HUES64 (cell line): ENCODE data around the gene PFDN2.

Experiments
- H3K27ac ChIP-seq: 2 replicates; pipeline ENCODE4 v1.7.0; 2013; ENCODE audit warnings: low read depth, low read length, inconsistent platforms
- H3K27me3 ChIP-seq: 2 replicates; pipeline ENCODE4 v1.6.1; 2013; ENCODE audit warnings: mild to moderate bottlenecking, low read length; ENCODE audit not compliant: insufficient read depth
- H3K36me3 ChIP-seq: 2 replicates; pipeline ENCODE4 v1.6.1; 2013; ENCODE audit warnings: mild to moderate bottlenecking, low read length; ENCODE audit not compliant: insufficient read depth
- H3K4me1 ChIP-seq: 2 replicates; pipeline ENCODE4 v1.6.1; 2013; ENCODE audit warnings: mild to moderate bottlenecking, low read length, moderate library complexity; ENCODE audit not compliant: insufficient read depth
- H3K4me3 ChIP-seq: 2 replicates; pipeline ENCODE4 v1.5.1; 2013; ENCODE audit warnings: mild to moderate bottlenecking, low read length, moderate library complexity
- H3K9ac ChIP-seq: 2 replicates; pipeline ENCODE4 v1.6.1; 2013; ENCODE audit warnings: mild to moderate bottlenecking, low read depth, low read length
- H3K9me3 ChIP-seq: 2 replicates; pipeline ENCODE4 v1.6.1; 2013; ENCODE audit warnings: low read depth, low read length; ENCODE audit not compliant: insufficient read depth
- WGBS: fragments of 150-250, 120-280 bp; methylation state at CpG from one replicate; pipeline ENCODE4 v1.1.7; 2013; ENCODE audit warnings: missing lambda C conversion rate; 5-methylcytosine and 5-hydroxymethylcytosine counted together

The PFDN2 gene

GRCh38 chr1:161098210-161099068 is 19.4 kb downstream of the PFDN2 start, which contains the start of gene KLHDC9:
KLHDC9 (plus strand) TSS chr1:161098361; CDS start chr1:161098536, 175 bp downstream.
- no peaks in the 10 kb centered on the region for H3K4me1 ChIP-seq
- H3K9me3 ChIP-seq: no peaks in the 10 kb centered on the region
- WGBS: 3% methylated on average over 71 of the region's 71 CpGs
- no peaks in the 10 kb centered on the region for H3K27me3 ChIP-seq
- peak within 1 kb of the TSS; percentile 17; the same call in 1 of the 2 replicates for H3K27ac ChIP-seq
- peak within 1 kb of the TSS; percentile 71 for H3K9ac ChIP-seq
- H3K4me3 ChIP-seq: peak within 1 kb of the TSS; percentile 73
- H3K36me3 ChIP-seq: peaks cover 25% of the 10 kb centered on the region

- no peak overlapping the region for H3K4me3 ChIP-seq
- H3K9me3 ChIP-seq: no peaks in the 10 kb centered on the region
- no peak overlapping the region for H3K27ac ChIP-seq
- H3K9ac ChIP-seq: no peak overlapping the region
- WGBS: 77% methylated on average over 1 of the region's 1 CpG
- no peaks in the 10 kb centered on the region for H3K27me3 ChIP-seq
- H3K36me3 ChIP-seq: peaks cover 15% of the 10 kb centered on the region
- no peaks in the 10 kb centered on the region for H3K4me1 ChIP-seq
Measured at GRCh38 chr1:161096530-161096929, 21.3 kb downstream of the PFDN2 start.

DNA sequence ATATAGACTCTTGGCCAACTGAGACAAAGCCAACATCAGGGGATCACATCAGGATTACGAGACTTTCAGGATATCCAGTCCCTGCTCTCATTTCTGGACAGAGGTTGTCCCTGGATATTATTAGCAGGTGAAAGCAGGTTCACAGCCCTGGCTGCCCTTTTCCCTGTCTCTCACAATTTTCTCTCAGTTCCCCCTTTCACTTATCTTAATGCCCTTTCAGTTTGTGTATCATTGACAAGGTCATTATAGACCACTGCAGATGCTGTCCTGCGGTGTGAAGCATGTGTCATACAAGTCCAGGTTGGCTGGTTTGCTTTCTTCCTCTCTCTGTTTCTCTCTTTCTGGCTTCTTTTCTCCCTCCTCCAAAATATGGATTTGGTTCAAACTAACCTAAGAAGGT is 21.8 kb downstream of the PFDN2 start:
- WGBS: 72% methylated on average over 2 of the region's 2 CpGs
- Histone ChIP-seq H3K36me3 (peaks cover 13% of the 10 kb centered on the region), H3K27me3 (no peaks in the 10 kb centered on the region), H3K9me3 (no peaks in the 10 kb centered on the region), H3K4me3 (no peak overlapping the region), H3K4me1 (no peaks in the 10 kb centered on the region), H3K9ac (no peak overlapping the region), H3K27ac (no peak overlapping the region)

- no peaks in the 10 kb centered on the region for H3K27me3 ChIP-seq
- no peak overlapping the region for H3K4me3 ChIP-seq
- no peak overlapping the region for H3K27ac ChIP-seq
- H3K9ac ChIP-seq: no peak overlapping the region
- 97% methylated on average over 6 of the region's 6 CpGs for WGBS
- H3K9me3 ChIP-seq: no peaks in the 10 kb centered on the region
- H3K36me3 ChIP-seq: peaks cover 6% of the 10 kb centered on the region
- H3K4me1 ChIP-seq: no peaks in the 10 kb centered on the region
Measured at GRCh38 chr1:161095230-161095629, 22.6 kb downstream of the PFDN2 start.

DNA sequence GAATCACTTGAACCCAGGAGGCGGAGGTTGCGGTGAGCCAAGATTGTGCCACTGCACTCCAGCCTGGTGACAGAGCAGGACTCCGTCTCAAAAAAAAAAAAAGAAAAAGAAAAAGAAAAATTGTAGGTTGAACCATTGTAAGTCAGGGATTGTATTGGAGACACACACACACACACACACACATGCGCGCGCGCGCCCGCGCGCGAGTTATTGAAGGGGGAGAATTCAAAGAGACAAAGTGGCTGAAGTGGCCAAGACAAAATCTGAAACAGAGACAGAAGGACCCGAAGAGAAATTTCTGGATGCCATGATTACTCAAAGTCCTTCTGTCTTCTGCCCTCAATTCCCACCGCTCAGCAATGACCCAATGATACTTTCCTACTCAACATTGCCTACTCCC is 23.4 kb downstream of the PFDN2 start:
- Histone ChIP-seq H3K36me3 (no peaks in the 10 kb centered on the region), H3K9me3 (no peaks in the 10 kb centered on the region), H3K4me1 (no peaks in the 10 kb centered on the region), H3K4me3 (no peak overlapping the region), H3K27me3 (no peaks in the 10 kb centered on the region), H3K27ac (no peak overlapping the region), H3K9ac (no peak overlapping the region)
- 92% methylated on average over 7 of the region's 14 CpGs for WGBS

GRCh38 chr1:161092621-161093028 is 25.2 kb downstream of the PFDN2 start:
- Histone ChIP-seq H3K9ac (no peak overlapping the region), H3K9me3 (no peaks in the 10 kb centered on the region), H3K36me3 (no peaks in the 10 kb centered on the region), H3K27ac (no peak overlapping the region), H3K27me3 (no peaks in the 10 kb centered on the region), H3K4me1 (no peaks in the 10 kb centered on the region), H3K4me3 (no peak overlapping the region)
- WGBS: 81% methylated on average over 3 of the region's 3 CpGs

DNA sequence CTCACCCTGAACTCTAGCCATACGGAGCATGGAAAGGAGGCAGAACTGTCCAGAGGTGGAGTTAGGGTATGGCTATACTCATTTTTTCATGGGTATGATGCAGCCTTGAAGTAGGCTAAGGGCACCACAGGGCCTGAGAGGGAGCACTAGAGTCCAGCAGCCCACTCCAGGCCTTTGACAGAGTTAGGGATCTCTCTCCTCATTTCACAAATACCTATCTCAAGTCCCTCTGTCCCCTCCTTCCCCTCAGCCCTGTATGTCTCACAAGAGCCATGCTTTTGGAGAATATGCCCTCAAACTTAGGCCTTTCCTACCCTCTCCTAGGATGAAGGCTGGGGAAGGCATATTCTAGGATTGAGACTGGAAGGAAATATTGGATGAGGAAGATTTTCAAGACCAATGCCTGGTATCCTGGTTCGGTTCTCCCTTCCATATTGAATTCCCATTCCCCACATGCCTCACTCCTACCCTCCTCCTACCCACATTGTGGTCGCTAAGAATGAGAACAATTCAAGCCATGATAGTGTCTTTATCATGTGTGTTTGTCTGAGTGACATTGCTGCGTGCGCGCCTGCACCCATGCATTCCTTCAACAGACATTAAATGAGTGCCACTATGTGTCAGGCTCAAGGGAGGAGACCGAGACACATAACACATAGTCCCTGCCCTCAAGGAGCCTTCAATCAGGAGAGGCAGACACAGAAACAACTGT is 25.9 kb downstream of the PFDN2 start:
- H3K9me3 ChIP-seq: no peaks in the 10 kb centered on the region

GRCh38 chr1:161091093-161091492 is 26.7 kb downstream of the PFDN2 start:
- no peaks in the 10 kb centered on the region for H3K27me3 ChIP-seq
- WGBS: 93% methylated on average over 5 of the region's 5 CpGs
- H3K27ac ChIP-seq: no peak overlapping the region
- no peaks in the 10 kb centered on the region for H3K9me3 ChIP-seq
- no peaks in the 10 kb centered on the region for H3K36me3 ChIP-seq
- H3K4me3 ChIP-seq: no peak overlapping the region
- no peak overlapping the region for H3K9ac ChIP-seq
- peaks cover 6% of the 10 kb centered on the region; the same call in 1 of the 2 replicates for H3K4me1 ChIP-seq

More for the DNA sequence above, 25.9 kb downstream of the PFDN2 start:
- Histone ChIP-seq H3K4me3 (no peak overlapping the region), H3K9ac (no peak overlapping the region), H3K36me3 (no peaks in the 10 kb centered on the region), H3K4me1 (no peaks in the 10 kb centered on the region), H3K27ac (no peak overlapping the region), H3K27me3 (no peaks in the 10 kb centered on the region)
- WGBS: 82% methylated on average over 7 of the region's 7 CpGs

GRCh38 chr1:161090617-161091016 is 27.2 kb downstream of the PFDN2 start:
- Histone ChIP-seq H3K4me1 (peaks cover 8% of the 10 kb centered on the region; the same call in 1 of the 2 replicates), H3K9ac (no peak overlapping the region), H3K27me3 (no peaks in the 10 kb centered on the region), H3K36me3 (no peaks in the 10 kb centered on the region), H3K9me3 (no peaks in the 10 kb centered on the region), H3K27ac (no peak overlapping the region), H3K4me3 (no peak overlapping the region)
- 91% methylated on average over 3 of the region's 3 CpGs for WGBS

DNA sequence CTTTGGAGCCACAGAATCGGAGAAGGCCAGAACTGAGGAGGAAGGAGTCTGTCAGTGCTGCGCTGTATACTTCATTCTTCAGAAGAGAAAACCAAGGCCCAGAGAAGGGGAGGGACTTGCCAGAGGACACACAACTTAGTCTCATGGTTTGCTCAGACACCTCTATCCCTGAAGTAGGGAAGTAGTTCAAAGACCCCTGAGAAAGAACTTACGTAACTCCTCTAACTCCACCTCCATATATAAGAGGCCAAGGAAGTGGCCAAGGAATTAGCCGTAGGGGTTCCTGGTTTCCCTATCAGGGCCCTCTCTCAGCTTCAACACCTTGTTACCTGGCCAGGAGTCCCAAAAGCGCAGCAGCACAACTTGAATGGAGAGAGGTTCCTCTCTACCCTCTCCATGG is 27.9 kb downstream of the PFDN2 start:
- no peaks in the 10 kb centered on the region for H3K36me3 ChIP-seq
- H3K9ac ChIP-seq: no peak overlapping the region
- H3K27ac ChIP-seq: no peak overlapping the region
- no peaks in the 10 kb centered on the region for H3K27me3 ChIP-seq
- no peaks in the 10 kb centered on the region for H3K9me3 ChIP-seq
- no peak overlapping the region for H3K4me3 ChIP-seq
- WGBS: 93% methylated on average over 5 of the region's 5 CpGs
- peaks cover 13% of the 10 kb centered on the region; the same call in 1 of the 2 replicates for H3K4me1 ChIP-seq

DNA sequence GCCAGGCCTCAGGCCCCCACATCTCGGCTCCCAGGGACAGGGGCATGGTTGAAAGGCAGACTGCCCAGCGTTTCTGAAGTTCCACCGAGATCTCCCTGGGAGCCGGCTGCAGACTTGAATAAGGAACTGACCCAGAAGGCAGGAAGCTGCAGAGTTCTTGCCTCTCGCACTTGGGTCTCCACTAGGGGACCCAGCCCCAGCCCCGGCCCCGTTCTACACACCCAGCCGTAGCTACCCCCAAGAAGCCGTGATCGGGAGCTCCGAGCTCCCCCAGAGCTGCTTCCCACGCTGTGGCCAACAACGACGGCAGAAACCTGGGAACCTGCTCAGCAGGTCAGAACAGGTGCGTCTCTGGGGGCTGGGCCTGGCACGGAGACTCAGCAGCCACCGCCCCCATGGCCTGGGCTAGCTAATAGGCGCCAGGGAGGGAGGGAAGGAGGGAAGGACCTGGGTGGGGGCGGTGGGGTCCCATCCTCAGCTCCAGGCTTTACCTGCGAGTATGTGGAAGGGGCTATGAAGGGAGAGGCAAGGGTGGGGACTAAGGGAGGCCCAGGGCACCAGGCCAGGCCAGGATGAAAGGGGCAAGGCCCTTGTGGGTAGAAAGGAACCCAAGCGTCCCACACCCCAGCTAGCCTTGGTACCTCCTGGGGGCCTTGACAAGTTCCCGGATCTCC is 28.4 kb downstream of the PFDN2 start, which contains the start of gene NECTIN4:
TSS of gene NECTIN4 (minus strand) at position 308 of the 674 bp plus-strand sequence. CDS start at position 46, 262 bp downstream.
- H3K27ac ChIP-seq: no peak within 1 kb of the TSS

More for the DNA sequence above, 28.4 kb downstream of the PFDN2 start, which contains the start of gene NECTIN4:
- no peak within 1 kb of the TSS for H3K9ac ChIP-seq
- WGBS: 88% methylated on average over 22 of the region's 22 CpGs
- peaks cover 15% of the 10 kb centered on the region; the same call in 1 of the 2 replicates for H3K4me1 ChIP-seq
- H3K9me3 ChIP-seq: no peaks in the 10 kb centered on the region
- H3K36me3 ChIP-seq: no peaks in the 10 kb centered on the region
- no peaks in the 10 kb centered on the region for H3K27me3 ChIP-seq
- no peak within 1 kb of the TSS for H3K4me3 ChIP-seq
